Activated CD8-positive, alpha-beta memory T cell treated with anti-CD3 and anti-CD28 coated beads for 4 hours (primary cell): ENCODE data around the gene EFCAB6.

ENCODE experiments used
- DNase-seq, 2 donors: peaks; one replicate each; pipeline ENCODE4 v3.0.0-alpha.2; 2020; ENCODE audit warnings: low read depth in 2 of 2

Gene EFCAB6

GRCh38 chr22:43745783-43746356, 66.2 kb downstream of the EFCAB6 start:
- DNase-seq, result no peak

- no peak for DNase-seq
Observed at GRCh38 chr22:43745411-43745770, 66.7 kb downstream of the EFCAB6 start.

GRCh38 chr22:43744700-43745410, 67.2 kb downstream of the EFCAB6 start:
- DNase-seq, result no peak

GRCh38 chr22:43743929-43744643, 68.0 kb downstream of the EFCAB6 start:
- no peak for DNase-seq

- DNase-seq, result no peak
Observed at GRCh38 chr22:43743131-43743530, 69.0 kb downstream of the EFCAB6 start.

- DNase-seq, result no peak
Observed at GRCh38 chr22:43742154-43742950, 69.8 kb downstream of the EFCAB6 start.

GRCh38 chr22:43740587-43741270, 71.4 kb downstream of the EFCAB6 start:
- DNase-seq, result no peak

GRCh38 chr22:43739851-43740379, 72.2 kb downstream of the EFCAB6 start:
- no peak for DNase-seq

GRCh38 chr22:43737150-43737828, 74.8 kb downstream of the EFCAB6 start:
- no peak for DNase-seq

- DNase-seq, result no peak
Observed at GRCh38 chr22:43736651-43737050, 75.5 kb downstream of the EFCAB6 start.

GRCh38 chr22:43734370-43735150, 77.5 kb downstream of the EFCAB6 start:
- DNase-seq, result no peak

GRCh38 chr22:43733138-43733537, 79.0 kb downstream of the EFCAB6 start:
- no peak for DNase-seq

GRCh38 chr22:43731988-43732387, 80.1 kb downstream of the EFCAB6 start:
- no peak for DNase-seq

- DNase-seq, result no peak
Observed at GRCh38 chr22:43726964-43727543, 85.1 kb downstream of the EFCAB6 start.

- DNase-seq, result no peak
Observed at GRCh38 chr22:43726322-43726721, 85.8 kb downstream of the EFCAB6 start.

GRCh38 chr22:43723816-43724215, 88.3 kb downstream of the EFCAB6 start:
- DNase-seq, result no peak

GRCh38 chr22:43722444-43722843, 89.7 kb downstream of the EFCAB6 start:
- DNase-seq, result no peak

GRCh38 chr22:43720716-43721115, 91.4 kb downstream of the EFCAB6 start:
- no peak for DNase-seq

- no peak for DNase-seq
Observed at GRCh38 chr22:43714104-43714503, 98.0 kb downstream of the EFCAB6 start.

- DNase-seq, result no peak
Observed at GRCh38 chr22:43711681-43712080, 100.4 kb downstream of the EFCAB6 start.
